Tibial nerve (tissue), 4 donors: ENCODE measurements around the gene KRT26. TPM values are rescaled to one million over a fixed set of nuclear protein-coding genes. Genes with fewer than 3 reads are reported as not detected.

Experiments
- DNase-seq, 2 donors: peaks; one replicate each; pipeline ENCODE4 v3.0.0-alpha.2; 2019; ENCODE audit warnings: low spot score in 2 of 2
- H3K27ac ChIP-seq, 4 donors: fragments of 200-600 bp; sonication (generic) in 3 of 4; one replicate each; pipeline ENCODE4 v1.5.1; 2017 to 2019; ENCODE audit warnings: mild to moderate bottlenecking in 1 of 4
- H3K27me3 ChIP-seq, 2 donors: fragments of 200-600 bp; sonication (generic) in 1 of 2; one replicate each; pipeline versions ENCODE4 v1.5.1 to v1.6.0; 2017 to 2019
- H3K36me3 ChIP-seq, 3 donors: fragments of 200-600 bp; sonication (generic); one replicate each; pipeline ENCODE4 v1.5.1; 2018 to 2019
- H3K4me1 ChIP-seq, 4 donors: fragments of 200-600 bp; sonication (generic) in 3 of 4; one replicate each; pipeline ENCODE4 v1.5.1; 2017 to 2019
- H3K4me3 ChIP-seq, 4 donors: fragments of 200-600 bp; sonication (generic) in 3 of 4; one replicate each; pipeline ENCODE4 v1.5.1; 2017 to 2019; ENCODE audit warnings: mild to moderate bottlenecking in 1 of 4, moderate library complexity in 1 of 4
- H3K9me3 ChIP-seq, 4 donors: fragments of 200-600 bp; sonication (generic) in 3 of 4; one replicate each; pipeline ENCODE4 v1.5.1; 2017 to 2019
- EP300 ChIP-seq, 2 donors: sonication (generic); formaldehyde crosslinking; IDR thresholded peaks; one replicate each; pipeline ENCODE4 v1.6.1; 2017; ENCODE audit warnings: antibody characterized with exemption in 2 of 2, mild to moderate bottlenecking in 1 of 2
- POLR2A ChIP-seq, 2 donors: fragments of 450-650 bp; IDR thresholded peaks; one replicate each; pipeline ENCODE4 v1.6.1; 2017; ENCODE audit warnings: antibody characterized with exemption in 2 of 2, mild to moderate bottlenecking in 2 of 2, moderate library complexity in 2 of 2
- WGBS, 2 donors: methylation state at CpG; one replicate each; pipeline ENCODE4 v1.1.5; 2018; 5-methylcytosine and 5-hydroxymethylcytosine counted together
- total RNA-seq, 4 donors: library from RNA; depleted of rRNA; stranded (reverse); fragments of >200 nt; gene quantifications; one replicate each; pipeline ENCODE4 v1.1.0, GENCODE V29; 2016
- TF ChIP-seq, protein P1 (sequence below), 5 experiments: fragments of 200-600 bp in 3 of 5; fragments of 450-650 bp in 2 of 5; sonication (generic) in 3 of 5; IDR thresholded peaks; one replicate each; pipeline ENCODE4 v1.5.1; 2016 to 2019; ENCODE audit warnings: antibody characterized with exemption in 5 of 5, mild to moderate bottlenecking in 3 of 5, moderate library complexity in 2 of 5

Gene KRT26
- total RNA-seq, 4 donors from 2014 or later = not detected

DNA sequence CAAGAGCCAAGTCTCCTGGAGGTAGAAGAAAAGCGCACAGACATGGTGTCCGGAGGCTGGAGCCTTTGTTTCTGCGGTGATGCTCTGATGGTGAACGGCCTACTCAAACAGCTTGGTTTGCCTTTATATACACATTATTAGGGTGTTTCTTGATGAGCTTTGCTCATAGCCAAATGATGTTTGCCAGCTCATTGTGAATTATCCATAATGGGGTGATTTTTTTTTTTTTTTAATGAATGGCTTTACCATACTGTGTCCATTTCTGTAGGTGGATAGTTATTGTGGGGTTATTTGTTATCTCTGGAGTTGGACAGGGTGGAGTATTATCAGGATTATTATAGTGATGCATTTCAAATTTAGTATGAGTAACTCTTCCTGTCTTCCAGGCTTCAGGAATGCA is 10.4 kb upstream of the KRT26 start, which contains the start of gene KRT27:
TSS of gene KRT27 (minus strand) at position 101 of the 400 bp plus-strand sequence. CDS start at position 44, 57 bp downstream.
- H3K27ac ChIP-seq = no peak within 1 kb of the TSS
- no peaks in the 10 kb centered on the region for H3K36me3 ChIP-seq
- no peak within 1 kb of the TSS for H3K4me3 ChIP-seq
- H3K9me3 ChIP-seq = no peaks in the 10 kb centered on the region
- peaks cover 0 to 40% of the 10 kb centered on the region in 2 donors for H3K27me3 ChIP-seq
- no peak for DNase-seq
- TF ChIP-seq EP300 (IDR thresholded peaks at IDR 0.05) (no peak), POLR2A (IDR thresholded peaks at IDR 0.05) (no peak)
- TF ChIP-seq, protein P1, sequence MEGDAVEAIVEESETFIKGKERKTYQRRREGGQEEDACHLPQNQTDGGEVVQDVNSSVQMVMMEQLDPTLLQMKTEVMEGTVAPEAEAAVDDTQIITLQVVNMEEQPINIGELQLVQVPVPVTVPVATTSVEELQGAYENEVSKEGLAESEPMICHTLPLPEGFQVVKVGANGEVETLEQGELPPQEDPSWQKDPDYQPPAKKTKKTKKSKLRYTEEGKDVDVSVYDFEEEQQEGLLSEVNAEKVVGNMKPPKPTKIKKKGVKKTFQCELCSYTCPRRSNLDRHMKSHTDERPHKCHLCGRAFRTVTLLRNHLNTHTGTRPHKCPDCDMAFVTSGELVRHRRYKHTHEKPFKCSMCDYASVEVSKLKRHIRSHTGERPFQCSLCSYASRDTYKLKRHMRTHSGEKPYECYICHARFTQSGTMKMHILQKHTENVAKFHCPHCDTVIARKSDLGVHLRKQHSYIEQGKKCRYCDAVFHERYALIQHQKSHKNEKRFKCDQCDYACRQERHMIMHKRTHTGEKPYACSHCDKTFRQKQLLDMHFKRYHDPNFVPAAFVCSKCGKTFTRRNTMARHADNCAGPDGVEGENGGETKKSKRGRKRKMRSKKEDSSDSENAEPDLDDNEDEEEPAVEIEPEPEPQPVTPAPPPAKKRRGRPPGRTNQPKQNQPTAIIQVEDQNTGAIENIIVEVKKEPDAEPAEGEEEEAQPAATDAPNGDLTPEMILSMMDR (IDR thresholded peaks at IDR 0.05) = no peak
- 97 to 98% methylated on average over 4 of the region's 4 CpGs for WGBS, 2 donors
- peaks cover 0 to 6% (median 0%) of the 10 kb centered on the region in 4 donors for H3K4me1 ChIP-seq

DNA sequence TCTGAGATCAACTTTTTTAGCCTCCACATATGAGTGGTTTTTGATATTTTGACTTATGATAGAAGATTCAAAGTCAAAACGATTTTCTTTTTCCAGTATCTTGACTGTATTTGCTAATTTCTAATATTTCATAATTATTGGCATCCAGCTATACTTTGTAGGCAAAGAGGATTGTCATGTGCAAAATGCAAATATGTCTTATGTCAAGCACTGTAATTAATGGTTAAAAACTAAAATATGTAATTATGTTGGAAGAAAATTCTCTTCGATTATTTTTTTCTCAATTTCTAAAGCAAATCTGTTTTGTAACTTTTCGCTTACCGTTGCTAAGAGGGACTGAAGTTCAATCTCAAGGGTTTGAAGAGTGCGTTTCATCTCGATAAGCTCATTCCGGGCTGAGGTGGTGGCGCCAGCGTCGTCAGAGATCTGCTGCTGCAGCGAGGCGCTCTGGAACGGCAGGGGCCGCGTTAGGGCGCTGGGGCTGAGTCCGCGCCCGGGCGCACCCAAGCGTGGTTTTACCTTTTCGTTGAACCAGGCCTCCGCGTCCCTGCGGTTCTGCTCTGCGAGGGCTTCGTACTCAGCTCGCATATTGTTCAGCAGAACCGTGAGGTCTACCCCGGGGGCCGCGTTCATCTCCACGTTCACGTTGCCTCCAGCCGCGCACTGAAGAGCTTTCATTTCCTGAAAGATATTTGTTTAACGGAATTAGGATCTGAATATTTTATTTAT is 7.3 kb upstream of the KRT26 start:
- WGBS, 2 donors = 29 to 35% methylated on average over 37 of the region's 37 CpGs
- H3K4me3 ChIP-seq = peak overlapping the region in 2 of 4 donors; percentile 22 to 30
- H3K27me3 ChIP-seq = peaks cover 0 to 46% of the 10 kb centered on the region in 2 donors
- no peak overlapping the region for H3K27ac ChIP-seq
- DNase-seq = no peak
- peaks cover 0 to 6% (median 0%) of the 10 kb centered on the region in 4 donors for H3K4me1 ChIP-seq
- TF ChIP-seq, protein P1 (IDR thresholded peaks at IDR 0.05) = no peak
- TF ChIP-seq POLR2A (IDR thresholded peaks at IDR 0.05) = no peak
- no peak for TF ChIP-seq EP300 (IDR thresholded peaks at IDR 0.05)
- H3K36me3 ChIP-seq = no peaks in the 10 kb centered on the region
- no peaks in the 10 kb centered on the region for H3K9me3 ChIP-seq

DNA sequence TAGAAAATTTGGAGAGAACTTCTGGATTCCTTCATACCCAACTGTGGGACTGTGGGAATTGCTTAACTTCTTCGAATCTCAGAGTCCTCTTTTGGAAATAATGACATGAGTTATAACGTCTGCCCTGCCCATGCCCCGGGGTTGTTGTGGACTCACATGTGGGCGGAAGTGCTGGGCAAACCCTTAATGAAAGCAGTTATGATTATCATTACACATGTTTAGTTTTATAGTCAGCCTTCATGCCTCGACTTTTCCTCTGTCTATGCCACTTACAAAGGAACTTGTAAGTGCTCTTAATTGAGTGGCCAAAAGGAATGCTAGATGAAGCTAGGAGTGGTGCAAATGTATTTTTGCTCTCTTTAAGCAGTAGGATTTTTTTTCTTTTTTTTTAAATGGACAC is 6.5 kb upstream of the KRT26 start:
- H3K9me3 ChIP-seq = no peaks in the 10 kb centered on the region
- WGBS, 2 donors = 49 to 51% methylated on average over 5 of the region's 5 CpGs
- H3K4me1 ChIP-seq = peaks cover 0 to 6% (median 0%) of the 10 kb centered on the region in 4 donors
- no peak for DNase-seq
- no peak overlapping the region for H3K27ac ChIP-seq
- no peak overlapping the region for H3K4me3 ChIP-seq
- TF ChIP-seq POLR2A (IDR thresholded peaks at IDR 0.05) (no peak), EP300 (IDR thresholded peaks at IDR 0.05) (no peak)
- TF ChIP-seq, protein P1 (IDR thresholded peaks at IDR 0.05) = no peak
- H3K27me3 ChIP-seq = peaks cover 0 to 46% of the 10 kb centered on the region in 2 donors
- no peaks in the 10 kb centered on the region for H3K36me3 ChIP-seq

DNA sequence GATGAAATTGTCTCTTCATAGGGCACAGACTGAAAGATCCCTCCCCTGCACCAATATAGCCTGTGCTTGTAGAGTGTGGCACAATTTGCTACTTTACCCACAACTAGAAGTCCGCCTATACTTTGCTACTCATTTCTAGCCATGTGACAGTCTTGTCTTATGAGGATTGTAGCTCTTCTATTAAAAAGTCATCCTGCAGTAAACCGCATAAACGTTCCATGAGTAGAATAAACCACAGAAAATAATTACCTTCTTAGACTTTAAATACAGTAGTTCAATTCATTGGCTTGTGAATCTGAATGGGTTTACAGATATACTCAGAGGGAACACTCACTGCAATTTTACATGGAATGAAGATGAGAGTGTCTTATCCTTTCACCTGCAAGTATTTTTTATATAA is 6.0 kb upstream of the KRT26 start:
- Histone ChIP-seq H3K27ac (no peak overlapping the region), H3K9me3 (no peaks in the 10 kb centered on the region), H3K4me1 (peaks cover 0 to 6% (median 0%) of the 10 kb centered on the region in 4 donors), H3K36me3 (no peaks in the 10 kb centered on the region), H3K4me3 (no peak overlapping the region), H3K27me3 (peaks cover 0 to 46% of the 10 kb centered on the region in 2 donors)
- TF ChIP-seq EP300 (IDR thresholded peaks at IDR 0.05) (no peak), POLR2A (IDR thresholded peaks at IDR 0.05) (no peak)
- TF ChIP-seq, protein P1 (IDR thresholded peaks at IDR 0.05) = no peak
- DNase-seq = no peak
- 65 to 68% methylated on average over 3 of the region's 3 CpGs for WGBS, 2 donors

DNA sequence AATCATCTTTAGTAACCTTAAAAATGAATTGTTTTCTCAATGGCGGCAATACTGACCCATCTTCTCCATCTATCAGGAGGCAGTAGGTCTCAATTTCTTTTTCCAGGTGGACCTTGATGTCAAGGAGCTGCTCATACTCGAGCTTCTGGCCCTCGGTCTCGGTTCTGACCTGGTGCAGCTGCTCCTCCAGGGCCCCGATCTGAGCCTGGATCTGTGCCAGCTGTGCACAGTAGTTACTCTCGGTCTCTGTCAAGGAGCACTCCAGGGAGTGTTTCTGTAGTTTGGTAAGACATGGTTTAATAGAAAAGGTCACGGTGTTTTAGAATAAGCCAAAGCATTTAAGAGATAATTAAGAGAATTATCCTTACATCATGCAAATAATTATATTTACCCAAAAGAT is 5.5 kb upstream of the KRT26 start:
- no peak overlapping the region for H3K27ac ChIP-seq
- DNase-seq = no peak
- no peaks in the 10 kb centered on the region for H3K36me3 ChIP-seq
- H3K27me3 ChIP-seq = peaks cover 0 to 46% of the 10 kb centered on the region in 2 donors
- no peak for TF ChIP-seq POLR2A (IDR thresholded peaks at IDR 0.05)
- TF ChIP-seq, protein P1 (IDR thresholded peaks at IDR 0.05) = no peak
- H3K4me1 ChIP-seq = peaks cover 0 to 6% (median 0%) of the 10 kb centered on the region in 4 donors
- WGBS, 2 donors = 58 to 67% methylated on average over 7 of the region's 7 CpGs
- H3K9me3 ChIP-seq = no peaks in the 10 kb centered on the region
- H3K4me3 ChIP-seq = no peak overlapping the region
